Measurements from ENCODE around the gene SIK3.

- TF ChIP-seq POLR2A (IDR thresholded peaks at IDR 0.05) (no peak), CTCF (IDR thresholded peaks at IDR 0.05) (no peak), EP300 (IDR thresholded peaks at IDR 0.05) (no peak)
These were observed 260.8 kb downstream of the SIK3 start, which contains the start of gene APOA1 for GRCh38 chr11:116837231-116838091.
